HG03571 (cell line): ENCODE results near the gene UCK2.

ENCODE experiments used
- ATAC-seq: cut with Tn5 transposase; IDR thresholded peaks from one replicate; pipeline ENCODE4 v1.9.1; 2021; ENCODE audit not compliant: unreplicated experiment

The UCK2 gene

DNA sequence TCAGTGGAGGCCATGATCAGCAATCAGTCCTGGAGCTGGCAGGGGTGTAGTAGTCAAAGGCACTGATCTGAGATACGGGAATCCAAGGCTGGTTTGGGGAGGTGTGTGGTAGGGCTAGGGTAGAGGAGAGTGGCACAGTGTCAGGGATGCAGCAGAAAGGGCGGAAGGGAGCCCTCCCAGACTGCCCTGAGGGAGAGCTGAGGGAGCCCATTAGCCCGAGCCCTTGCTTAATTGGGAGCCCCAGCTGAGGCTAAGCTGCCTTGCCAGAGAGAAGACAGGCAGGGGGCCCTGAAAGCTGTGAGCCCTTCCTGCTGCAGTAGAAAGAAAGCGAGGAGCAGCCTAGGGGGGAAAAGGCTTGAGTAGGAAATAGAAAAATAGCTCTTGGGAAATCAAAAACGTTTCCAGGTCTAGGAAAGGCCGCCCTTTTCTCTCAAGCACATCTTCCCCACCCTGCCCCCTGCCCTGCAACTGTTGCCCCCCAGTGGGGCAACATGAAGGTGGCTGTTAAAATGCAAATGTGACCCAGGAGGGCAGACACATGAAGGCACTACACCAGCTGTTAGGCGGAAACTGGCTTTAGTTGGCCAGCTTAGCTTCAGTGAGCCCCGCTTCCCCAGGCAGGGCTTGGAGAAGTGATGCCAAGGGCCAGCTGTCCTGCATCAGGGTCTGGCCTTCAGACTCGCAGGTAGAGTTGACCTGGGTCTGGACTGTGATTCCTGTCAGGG, 106.2 kb downstream of the UCK2 start:
- no peak for ATAC-seq

DNA sequence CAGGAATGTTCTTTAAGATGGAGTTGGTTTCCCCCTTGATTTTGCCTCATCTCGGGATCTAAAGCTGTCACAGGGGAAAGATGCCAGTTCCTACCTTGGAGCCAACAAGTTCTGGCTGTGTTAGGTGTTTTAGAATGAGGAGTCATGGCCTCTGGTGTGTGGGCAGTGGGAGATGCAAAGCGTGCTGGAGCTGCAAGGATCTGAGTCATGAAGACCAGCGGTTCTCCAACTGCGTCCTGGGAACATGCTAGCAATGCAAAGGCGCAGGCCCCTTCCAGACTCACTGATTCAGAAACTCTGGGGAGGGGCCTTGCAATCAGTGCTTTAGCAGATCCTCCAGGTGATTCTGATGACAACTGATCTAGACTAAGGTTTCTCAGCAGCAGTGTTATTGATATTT, 109.1 kb downstream of the UCK2 start:
- ATAC-seq, result no peak

DNA sequence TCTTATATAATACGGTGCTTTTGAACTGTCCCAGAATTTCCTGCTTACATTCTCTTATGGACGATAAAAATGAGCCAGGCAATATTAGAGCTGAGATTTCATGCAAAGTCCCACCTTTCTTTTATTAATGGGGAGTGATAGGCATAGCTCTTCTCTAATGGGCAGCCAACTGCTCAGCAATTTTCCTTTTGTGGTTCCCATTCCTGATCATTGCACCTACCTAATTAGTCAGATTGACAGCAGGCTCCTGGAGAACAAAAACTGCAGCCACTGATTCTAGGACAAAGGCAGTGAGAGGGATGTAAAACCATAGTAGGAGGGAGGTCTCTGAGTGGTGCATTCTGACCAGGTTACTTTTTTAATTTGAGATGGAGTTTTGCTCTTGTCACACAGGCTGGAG, 110.4 kb downstream of the UCK2 start:
- ATAC-seq, result no peak

DNA sequence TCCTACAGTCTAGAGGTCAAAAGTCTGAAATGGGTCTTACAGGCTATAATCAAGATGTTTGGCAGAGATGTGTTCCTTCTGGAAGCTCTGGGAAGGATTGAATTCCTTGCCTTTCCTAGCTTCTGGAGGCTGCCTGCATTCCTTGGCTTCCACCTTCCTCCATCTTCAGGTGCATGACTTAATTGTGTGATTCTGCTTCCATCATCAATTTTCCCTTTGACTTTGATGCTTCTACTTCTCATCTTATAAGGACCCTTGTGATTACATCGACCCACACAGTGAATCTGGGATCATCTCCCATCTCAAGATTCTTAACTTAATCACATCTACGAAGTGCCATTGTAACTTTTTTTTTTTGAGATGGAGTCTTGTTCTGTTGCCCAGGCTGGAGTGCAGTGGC, 111.4 kb downstream of the UCK2 start:
- no peak for ATAC-seq

DNA sequence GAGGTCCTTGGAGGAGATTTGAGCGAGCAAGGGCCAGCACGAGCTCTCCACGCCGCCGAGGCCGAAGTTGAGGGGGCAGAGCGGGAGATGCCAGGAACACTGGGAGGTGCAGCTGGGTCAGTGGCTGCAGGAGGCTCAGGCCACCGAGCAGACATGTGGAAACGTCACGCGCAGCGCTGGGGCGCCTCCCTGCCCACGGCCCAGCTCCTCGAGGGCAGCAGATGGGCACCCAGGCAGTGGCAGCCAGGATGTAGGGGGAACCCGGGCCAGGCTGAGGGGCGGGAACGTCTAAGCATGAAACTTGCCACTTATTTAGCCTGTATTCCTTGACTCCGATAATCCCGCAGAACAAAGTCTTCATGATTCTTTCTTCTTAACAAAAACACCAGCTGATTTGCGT, 114.1 kb downstream of the UCK2 start:
- ATAC-seq, result no peak

DNA sequence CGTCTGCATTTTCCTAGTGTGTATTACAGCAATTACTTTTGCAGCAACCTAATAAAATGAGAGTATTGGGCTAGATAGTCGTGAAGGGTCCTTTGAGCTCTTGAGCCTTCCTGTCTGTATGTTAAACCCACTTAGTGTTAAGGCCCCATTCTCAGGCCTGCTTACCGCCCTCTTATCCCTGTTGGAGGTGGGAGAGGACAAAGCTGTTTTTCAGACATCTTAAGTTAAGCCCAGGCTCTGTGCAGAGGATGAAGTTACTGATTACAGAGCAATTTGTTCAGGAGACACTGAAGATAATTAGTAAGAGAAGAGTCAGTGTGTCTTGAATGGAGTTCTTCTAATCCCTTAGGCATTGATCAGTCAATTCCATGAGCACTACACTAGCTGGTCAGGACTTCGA, 114.6 kb downstream of the UCK2 start:
- no peak for ATAC-seq

DNA sequence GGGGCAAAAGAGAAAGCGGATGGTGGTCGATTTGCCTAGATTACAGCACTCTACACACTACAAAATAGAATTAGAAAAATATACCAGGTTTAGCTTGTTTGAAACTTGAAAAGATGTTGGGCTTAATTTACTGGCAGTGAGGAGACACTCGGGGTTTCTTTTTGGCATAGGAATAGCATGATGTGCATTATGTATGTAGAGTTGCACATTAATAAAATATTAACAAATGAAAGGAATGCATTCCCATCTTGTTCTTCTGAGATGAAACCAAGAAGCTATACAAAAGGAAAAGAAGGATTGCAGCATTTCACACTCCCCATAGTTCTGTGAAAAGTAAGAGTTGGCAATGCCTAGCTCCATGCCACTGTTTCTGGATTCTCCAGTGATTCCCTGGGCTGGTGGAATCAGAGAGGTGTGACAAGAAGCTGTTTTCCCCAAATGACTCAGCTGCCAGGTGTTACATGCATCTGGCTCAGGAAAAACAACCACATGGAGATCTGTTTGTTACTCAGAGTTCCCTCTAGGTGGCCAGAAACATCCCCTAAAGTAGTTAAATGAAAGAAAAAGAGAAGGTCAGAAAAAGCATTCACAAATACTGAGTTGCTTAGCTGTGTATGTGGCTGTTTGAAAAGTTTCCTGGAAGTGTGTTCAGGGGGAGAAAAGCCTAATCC, 115.6 kb downstream of the UCK2 start:
- ATAC-seq, result no peak

DNA sequence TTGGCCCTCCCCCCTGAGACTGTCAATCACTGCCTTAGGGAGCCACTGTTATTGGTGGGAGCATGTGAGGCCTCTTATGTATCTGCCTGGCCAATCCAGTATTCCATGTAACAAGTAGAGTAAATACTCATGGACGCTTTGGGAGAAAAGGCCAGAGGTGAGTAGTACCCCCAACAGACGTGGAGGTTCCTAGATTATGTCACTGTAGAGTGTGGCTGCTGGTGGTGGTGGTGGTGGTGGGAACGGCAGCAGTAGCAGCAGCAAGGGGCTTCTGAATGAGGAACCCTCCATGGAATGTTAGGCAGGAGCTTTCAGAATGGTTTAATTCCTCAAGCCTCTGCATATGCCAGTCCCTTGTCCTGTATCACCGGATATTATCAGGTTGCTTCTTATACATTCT, 118.5 kb downstream of the UCK2 start:
- no peak for ATAC-seq

DNA sequence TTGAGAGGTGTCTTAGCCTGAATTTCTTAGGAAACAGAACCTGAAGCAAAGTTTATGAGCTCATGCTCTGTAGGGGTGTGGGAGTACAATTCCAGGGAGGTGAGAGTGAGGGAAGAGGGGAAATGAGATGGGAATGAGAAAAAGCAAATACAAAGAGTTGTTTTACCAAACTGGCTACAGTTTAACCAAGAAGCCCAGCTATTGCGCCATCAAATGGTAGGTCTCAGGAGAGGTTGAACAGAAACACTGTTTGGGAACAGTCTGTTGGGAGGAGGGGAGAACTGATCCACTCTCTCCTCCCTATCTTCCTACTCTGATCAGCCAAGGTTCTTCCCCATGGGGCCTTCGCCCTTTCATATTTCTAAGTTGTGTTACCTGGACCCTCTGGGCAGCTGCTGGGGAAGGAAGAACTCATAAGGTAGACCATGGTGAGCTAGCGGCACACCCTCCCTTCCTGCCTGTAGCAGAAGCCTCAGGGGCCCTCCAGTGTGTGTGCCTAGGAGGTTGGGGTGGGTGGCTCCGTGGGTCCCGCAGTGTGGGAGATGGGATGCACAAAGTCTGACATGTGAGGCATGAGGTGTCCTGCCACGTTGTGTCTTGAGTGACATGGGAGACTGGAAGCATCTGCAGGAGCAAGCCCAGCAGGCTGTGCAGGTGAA, 120.5 kb downstream of the UCK2 start:
- ATAC-seq, result no peak

DNA sequence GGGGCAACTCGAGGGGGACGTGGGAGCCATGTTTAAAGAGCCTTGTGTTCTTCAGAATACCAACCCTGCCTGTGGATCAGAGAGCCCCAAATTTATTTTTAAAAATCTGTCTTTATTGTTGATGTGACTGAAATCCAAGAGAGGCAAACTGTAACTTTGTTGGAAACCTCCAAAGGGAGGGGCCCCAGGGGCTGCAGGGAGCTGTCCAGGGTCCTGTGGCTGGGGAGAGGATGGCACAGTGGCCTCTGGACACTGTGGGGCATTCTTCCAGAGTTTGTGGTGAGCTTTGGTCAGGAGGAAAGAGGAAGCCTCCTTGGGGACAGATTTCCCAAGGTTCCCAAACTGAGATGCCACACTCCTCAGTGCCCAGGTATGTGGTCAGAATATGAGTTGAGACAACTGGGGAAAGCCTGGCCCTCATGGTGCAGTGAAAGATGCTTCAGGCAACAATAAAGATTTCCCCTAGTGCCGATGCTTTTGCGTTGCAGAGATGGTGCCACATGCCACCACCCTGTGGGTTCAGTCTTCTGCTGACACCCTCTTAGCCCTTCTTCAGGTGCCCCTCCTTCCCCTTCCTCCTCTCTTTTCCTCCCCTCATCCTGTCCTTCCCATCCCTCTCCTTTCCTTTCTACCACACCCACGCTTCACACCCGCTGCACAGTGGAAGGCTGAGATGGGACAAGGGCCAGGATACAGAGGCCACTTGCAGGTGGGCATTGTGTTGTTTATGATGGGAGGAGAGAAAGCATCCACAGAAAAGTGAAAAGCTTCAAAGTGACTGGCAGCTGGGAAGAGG, 122.1 kb downstream of the UCK2 start:
- no peak for ATAC-seq

DNA sequence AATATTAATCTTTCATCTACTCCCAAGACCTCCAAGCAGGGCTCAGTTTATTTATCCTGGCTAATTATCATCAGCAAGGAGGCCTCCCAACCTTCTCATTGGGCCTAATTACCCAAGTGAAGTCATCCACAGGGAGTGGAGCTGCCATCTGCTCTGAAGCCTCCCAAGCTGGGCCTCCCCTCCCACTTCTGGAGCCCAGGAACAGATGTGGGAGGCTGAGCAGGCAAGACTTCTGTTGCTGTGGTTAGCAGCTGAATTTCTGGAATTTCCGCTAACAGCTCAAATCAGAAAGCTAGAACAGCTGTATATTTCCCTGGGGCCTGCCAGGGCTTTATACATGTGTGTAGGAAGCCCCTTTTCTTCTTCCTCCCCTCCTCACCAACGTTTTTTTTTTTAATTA, 127.5 kb downstream of the UCK2 start:
- ATAC-seq, result no peak

DNA sequence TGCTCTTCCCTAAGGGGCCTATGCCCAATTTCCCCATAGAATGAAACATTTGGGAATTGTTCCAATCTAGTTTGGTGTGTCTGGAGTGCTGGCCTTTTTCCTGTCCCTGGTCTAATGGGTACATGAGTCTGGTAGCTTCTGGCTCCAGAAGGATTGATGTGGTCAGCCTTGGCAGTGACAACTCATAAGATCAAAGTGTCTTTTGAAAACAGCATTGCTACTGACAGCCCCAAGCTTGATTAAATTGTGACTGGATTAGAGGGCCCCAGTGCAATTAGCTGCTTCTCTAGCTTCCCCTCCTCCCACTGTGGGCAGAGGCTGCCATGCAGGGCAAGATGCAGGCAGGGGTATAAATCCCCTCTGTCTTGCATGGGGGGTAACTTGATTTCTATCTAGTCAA, 130.9 kb downstream of the UCK2 start:
- no peak for ATAC-seq

DNA sequence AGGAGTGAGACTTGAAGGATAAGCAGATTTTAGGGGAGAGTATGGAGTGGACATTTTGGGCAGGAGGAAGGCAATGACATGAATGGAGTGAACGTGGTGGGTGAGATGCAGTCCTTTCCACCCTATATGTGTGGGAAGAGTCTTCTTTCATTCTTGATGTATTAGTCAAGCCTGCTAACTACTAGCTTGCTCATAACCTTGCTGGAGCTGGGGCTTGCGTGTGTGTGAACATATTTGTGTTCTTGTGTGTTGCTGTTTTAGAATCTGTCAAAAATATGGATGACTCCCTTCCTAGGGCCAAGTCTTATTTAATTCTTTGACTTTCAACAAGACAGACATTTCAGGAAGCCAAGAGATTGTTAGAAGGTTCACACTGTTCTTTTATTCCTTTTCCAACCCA, 132.7 kb downstream of the UCK2 start:
- no peak for ATAC-seq

DNA sequence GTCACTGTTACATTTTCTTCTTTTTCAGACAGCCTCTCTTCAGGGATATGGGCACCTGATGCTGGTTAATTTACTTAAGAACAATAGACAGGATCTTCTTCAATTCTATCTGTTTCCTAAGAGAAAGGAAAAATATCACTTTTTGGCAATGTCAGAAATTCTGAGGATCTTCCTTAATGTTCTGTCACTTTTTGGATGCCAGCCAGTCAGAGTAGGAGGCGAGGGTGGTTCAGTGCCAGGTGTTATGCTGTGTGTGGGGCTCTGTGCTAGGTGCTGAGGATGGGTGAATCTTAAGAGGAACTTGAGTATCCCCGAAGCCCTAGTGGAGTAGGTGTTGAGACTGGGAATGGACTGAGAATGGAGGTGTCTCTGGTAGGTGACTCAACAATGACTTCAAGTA, 133.5 kb downstream of the UCK2 start:
- ATAC-seq, result no peak
